H9 (cell line): ENCODE measurements around the gene CLPSL1. TPM values are rescaled to one million over a fixed set of nuclear protein-coding genes. Genes with fewer than 3 reads are reported as not detected.

Source experiments
- DNase-seq: peaks from one replicate; pipeline ENCODE4 v3.0.0-alpha.2; 2017
- H2AFZ ChIP-seq: one replicate; pipeline ENCODE4 v1.6.1; 2013; ENCODE audit warnings: mild to moderate bottlenecking, low read length, control low read depth, moderate library complexity
- H2AK5ac ChIP-seq: 2 replicates; pipeline ENCODE4 v1.6.1; 2013; ENCODE audit warnings: low read length, control low read depth, mixed read lengths; ENCODE audit not compliant: insufficient read length
- H2BK120ac ChIP-seq: one replicate; pipeline ENCODE4 v1.6.1; 2013; ENCODE audit warnings: low read depth, mild to moderate bottlenecking, low read length, control low read depth, inconsistent platforms; ENCODE audit not compliant: poor library complexity, severe bottlenecking
- H2BK12ac ChIP-seq: 2 replicates; pipeline ENCODE4 v1.6.1; 2013; ENCODE audit warnings: low read length, control low read depth, mixed read lengths, low read depth; ENCODE audit not compliant: insufficient read length
- H2BK15ac ChIP-seq: 2 replicates; pipeline ENCODE4 v1.6.1; 2013; ENCODE audit warnings: low read depth, low read length, control low read depth
- H2BK20ac ChIP-seq: one replicate; pipeline ENCODE4 v1.6.1; 2013; ENCODE audit warnings: low read depth, mild to moderate bottlenecking, low read length, control low read depth, inconsistent platforms; ENCODE audit not compliant: poor library complexity, severe bottlenecking
- H2BK5ac ChIP-seq: 2 replicates; pipeline ENCODE4 v1.6.1; 2013; ENCODE audit warnings: low read length, control low read depth, mixed read lengths; ENCODE audit not compliant: insufficient read length
- H3K14ac ChIP-seq: 2 replicates; pipeline ENCODE4 v1.6.1; 2013; ENCODE audit warnings: low read length, control low read depth; ENCODE audit not compliant: insufficient read depth
- H3K18ac ChIP-seq: 2 replicates; pipeline ENCODE4 v1.6.1; 2013; ENCODE audit warnings: low read depth, mild to moderate bottlenecking, mixed read lengths, low read length, control low read depth; ENCODE audit not compliant: insufficient read length
- H3K23ac ChIP-seq: 2 replicates; pipeline ENCODE4 v1.6.1; 2013; ENCODE audit warnings: low read length, control low read depth, mixed read lengths, low read depth; ENCODE audit not compliant: insufficient read length
- H3K23me2 ChIP-seq: 2 replicates; pipeline ENCODE4 v1.6.1; 2013; ENCODE audit warnings: low read depth, mild to moderate bottlenecking, mixed read lengths, low read length, control low read depth; ENCODE audit not compliant: insufficient read length, poor library complexity, severe bottlenecking
- H3K27ac ChIP-seq: 2 replicates; pipeline ENCODE4 v1.5.1; 2013; ENCODE audit warnings: low read length, control low read depth, mixed read lengths, low read depth; ENCODE audit not compliant: insufficient read length
- H3K27me3 ChIP-seq: 2 replicates; pipeline ENCODE4 v1.6.1; 2013; ENCODE audit warnings: low read length, control low read depth, inconsistent platforms; ENCODE audit not compliant: insufficient read depth
- H3K4ac ChIP-seq: 2 replicates; pipeline ENCODE4 v1.6.1; 2013; ENCODE audit warnings: low read depth, mild to moderate bottlenecking, control low read depth, inconsistent platforms, low read length, moderate library complexity
- H3K4me1 ChIP-seq: 2 replicates; pipeline ENCODE4 v1.6.1; 2013; ENCODE audit warnings: low read length, control low read depth, inconsistent platforms; ENCODE audit not compliant: insufficient read depth
- H3K4me2 ChIP-seq: 2 replicates; pipeline ENCODE4 v1.6.1; 2013; ENCODE audit warnings: low read length, control low read depth, mixed read lengths; ENCODE audit not compliant: insufficient read length, insufficient read depth
- H3K56ac ChIP-seq: 2 replicates; pipeline ENCODE4 v1.6.1; 2013; ENCODE audit warnings: low read depth, mild to moderate bottlenecking, mixed read lengths, low read length, control low read depth; ENCODE audit not compliant: insufficient read length
- H3K79me1 ChIP-seq: 2 replicates; pipeline ENCODE4 v1.6.1; 2013; ENCODE audit warnings: low read depth, mild to moderate bottlenecking, moderate library complexity, low read length, control low read depth, inconsistent platforms; ENCODE audit not compliant: insufficient read depth, poor library complexity, severe bottlenecking
- H3K79me2 ChIP-seq: 2 replicates; pipeline ENCODE4 v1.6.1; 2013; ENCODE audit warnings: low read length, control low read depth, inconsistent platforms; ENCODE audit not compliant: insufficient read depth
- H3K9ac ChIP-seq: 2 replicates; pipeline ENCODE4 v1.6.1; 2013; ENCODE audit warnings: low read length, control low read depth, mixed read lengths; ENCODE audit not compliant: insufficient read length; ENCODE audit errors: extremely low read depth
- H3K9me3 ChIP-seq: one replicate; pipeline ENCODE4 v1.6.1; 2013; ENCODE audit warnings: low read depth, low read length, inconsistent platforms; ENCODE audit not compliant: control insufficient read depth
- H3T11ph ChIP-seq: one replicate; pipeline ENCODE4 v1.6.1; 2013; ENCODE audit warnings: mild to moderate bottlenecking, low read length, control low read depth, inconsistent platforms
- H4K20me1 ChIP-seq: one replicate; pipeline ENCODE4 v1.6.1; 2013; ENCODE audit not compliant: control insufficient read depth, insufficient read length, insufficient read depth
- H4K5ac ChIP-seq: 2 replicates; pipeline ENCODE4 v1.6.1; 2013; ENCODE audit warnings: low read depth, mild to moderate bottlenecking, mixed read lengths, low read length, control low read depth; ENCODE audit not compliant: insufficient read length
- H4K8ac ChIP-seq: replicated peaks from 2 replicates; pipeline ENCODE4 v1.6.1; 2013; ENCODE audit warnings: low read length, control low read depth, mixed read lengths, low read depth; ENCODE audit not compliant: insufficient read length
- H4K91ac ChIP-seq: 2 replicates; pipeline ENCODE4 v1.6.1; 2013; ENCODE audit warnings: low read depth, mild to moderate bottlenecking, moderate library complexity, mixed read lengths, low read length, control low read depth; ENCODE audit not compliant: insufficient read length
- H3K27ac Mint-ChIP-seq, 3 experiments: 2 replicates in 2 of 3; 3 replicates in 1 of 3; pipeline ENCODE4 v1.8.0; 2020 to 2021; ENCODE audit warnings: mixed read lengths in 3 of 3, mild to moderate bottlenecking in 1 of 3, moderate library complexity in 1 of 3
- H3K27me3 Mint-ChIP-seq: 2 replicates; pipeline ENCODE4 v1.8.0; 2021; ENCODE audit warnings: low read depth, mild to moderate bottlenecking, moderate library complexity, mixed read lengths
- H3K36me3 Mint-ChIP-seq, 3 experiments: 2 replicates in 2 of 3; 3 replicates in 1 of 3; pipeline ENCODE4 v1.8.0; 2020 to 2021; ENCODE audit warnings: low read depth in 3 of 3, mixed read lengths in 3 of 3; ENCODE audit not compliant: insufficient read depth in 1 of 3
- H3K4me1 Mint-ChIP-seq, 2 experiments: 2 replicates each; pipeline ENCODE4 v1.8.0; 2020; ENCODE audit warnings: mixed read lengths in 2 of 2
- H3K4me3 Mint-ChIP-seq, 2 experiments: 2 replicates in 1 of 2; 3 replicates in 1 of 2; pipeline ENCODE4 v1.8.0; 2020 to 2021; ENCODE audit warnings: mild to moderate bottlenecking in 2 of 2, mixed read lengths in 2 of 2, moderate library complexity in 1 of 2
- H3K9me3 Mint-ChIP-seq, 2 experiments: 2 replicates in 1 of 2; 3 replicates in 1 of 2; pipeline ENCODE4 v1.8.0; 2020; ENCODE audit warnings: mild to moderate bottlenecking in 2 of 2, mixed read lengths in 2 of 2, moderate library complexity in 1 of 2
- WGBS: extraction: QIAGEN DNeasy Blood & Tissue Kit; methylation state at CpG from one replicate; pipeline ENCODE4 v1.1.7; 2013; ENCODE audit warnings: missing lambda C conversion rate, low lambda C conversion rate, mixed read lengths; ENCODE audit not compliant: insufficient read length; ENCODE audit errors: extremely low coverage; 5-methylcytosine and 5-hydroxymethylcytosine counted together
- total RNA-seq: library from RNA; stranded (reverse); gene quantifications from 2 replicates; pipeline ENCODE4 v1.2.1, GENCODE V29; 2021
- TF ChIP-seq, protein P1 (sequence below): fragments of 200-600 bp; sonication (generic); conservative IDR thresholded peaks from 3 replicates; pipeline ENCODE4 v1.8.0; 2021; ENCODE audit warnings: antibody characterized with exemption, mild to moderate bottlenecking

Gene CLPSL1
- total RNA-seq, 1 experiment from 2014 or later: not detected

- no peak overlapping the region; a peak in 1 of 7 replicates for H3K27ac Mint-ChIP-seq
Measured at GRCh38 chr6:35735452-35735851, 45.4 kb upstream of the CLPSL1 start.

More at GRCh38 chr6:35735452-35735851, 45.4 kb upstream of the CLPSL1 start:
- H3K79me1 ChIP-seq: no peaks in the 10 kb centered on the region
- TF ChIP-seq, protein P1, sequence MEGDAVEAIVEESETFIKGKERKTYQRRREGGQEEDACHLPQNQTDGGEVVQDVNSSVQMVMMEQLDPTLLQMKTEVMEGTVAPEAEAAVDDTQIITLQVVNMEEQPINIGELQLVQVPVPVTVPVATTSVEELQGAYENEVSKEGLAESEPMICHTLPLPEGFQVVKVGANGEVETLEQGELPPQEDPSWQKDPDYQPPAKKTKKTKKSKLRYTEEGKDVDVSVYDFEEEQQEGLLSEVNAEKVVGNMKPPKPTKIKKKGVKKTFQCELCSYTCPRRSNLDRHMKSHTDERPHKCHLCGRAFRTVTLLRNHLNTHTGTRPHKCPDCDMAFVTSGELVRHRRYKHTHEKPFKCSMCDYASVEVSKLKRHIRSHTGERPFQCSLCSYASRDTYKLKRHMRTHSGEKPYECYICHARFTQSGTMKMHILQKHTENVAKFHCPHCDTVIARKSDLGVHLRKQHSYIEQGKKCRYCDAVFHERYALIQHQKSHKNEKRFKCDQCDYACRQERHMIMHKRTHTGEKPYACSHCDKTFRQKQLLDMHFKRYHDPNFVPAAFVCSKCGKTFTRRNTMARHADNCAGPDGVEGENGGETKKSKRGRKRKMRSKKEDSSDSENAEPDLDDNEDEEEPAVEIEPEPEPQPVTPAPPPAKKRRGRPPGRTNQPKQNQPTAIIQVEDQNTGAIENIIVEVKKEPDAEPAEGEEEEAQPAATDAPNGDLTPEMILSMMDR: no peak
- no peak overlapping the region for H4K8ac ChIP-seq
- no peak overlapping the region for H2BK20ac ChIP-seq
- H2BK15ac ChIP-seq: no peak overlapping the region; the same call in 1 of the 2 replicates
- no peak overlapping the region for H3K14ac ChIP-seq
- H2BK12ac ChIP-seq: no peak overlapping the region
- no peak overlapping the region for H3K4ac ChIP-seq
- WGBS: no CpG with 5 or more reads among the region's 3 CpGs
- H2AK5ac ChIP-seq: no peak overlapping the region
- H4K20me1 ChIP-seq: no peaks in the 10 kb centered on the region
- no peaks in the 10 kb centered on the region for H3K9me3 Mint-ChIP-seq
- H3K4me1 Mint-ChIP-seq: peaks cover 62% of the 10 kb centered on the region in 2 experiments
- DNase-seq: no peak
- no peak overlapping the region for H2BK5ac ChIP-seq
- H4K91ac ChIP-seq: no peak overlapping the region
- H3K27ac ChIP-seq: no peak overlapping the region
- H3K27me3 Mint-ChIP-seq: no peaks in the 10 kb centered on the region
- H3K23me2 ChIP-seq: peaks cover 3% of the 10 kb centered on the region
- no peak overlapping the region for H3K18ac ChIP-seq
- no peak overlapping the region for H4K5ac ChIP-seq
- no peaks in the 10 kb centered on the region for H3K27me3 ChIP-seq
- no peak overlapping the region for H3K23ac ChIP-seq
- no peak overlapping the region for H3K9ac ChIP-seq
- H3K36me3 Mint-ChIP-seq: no peaks in the 10 kb centered on the region
- no peak overlapping the region for H3K56ac ChIP-seq
- peaks cover 10% of the 10 kb centered on the region for H3K4me1 ChIP-seq
- H2BK120ac ChIP-seq: no peak overlapping the region
- H3K4me2 ChIP-seq: no peak overlapping the region
- H3K9me3 ChIP-seq: no peaks in the 10 kb centered on the region
- H3K79me2 ChIP-seq: no peaks in the 10 kb centered on the region
- H2AFZ ChIP-seq: no peak overlapping the region
- no peak overlapping the region for H3K4me3 Mint-ChIP-seq
- H3T11ph ChIP-seq: no peak overlapping the region
